Loucy (cell line): ENCODE data around the gene CACNA1B.

Experiments
- H2AFZ ChIP-seq: fragments of 200-600 bp; sonication (generic); 2 replicates; pipeline ENCODE4 v1.6.0; 2016; ENCODE audit warnings: antibody characterized with exemption, mild to moderate bottlenecking, low read length, moderate library complexity
- H3F3A ChIP-seq: fragments of 200-600 bp; 2 replicates; pipeline ENCODE4 v1.6.0; 2016; ENCODE audit warnings: antibody characterized with exemption, low read depth, mild to moderate bottlenecking
- H3K27me3 ChIP-seq: fragments of 200-600 bp; sonication (generic); 2 replicates; pipeline ENCODE4 v1.6.1; 2014; ENCODE audit warnings: low read length, mild to moderate bottlenecking; ENCODE audit not compliant: insufficient read depth, poor library complexity, severe bottlenecking
- H3K36me3 ChIP-seq: fragments of 200-600 bp; sonication (generic); 2 replicates; pipeline ENCODE4 v1.6.1; 2016; ENCODE audit warnings: low read length; ENCODE audit not compliant: insufficient read depth
- H3K4me1 ChIP-seq: fragments of 200-600 bp; sonication (generic); 2 replicates; pipeline ENCODE4 v1.5.1; 2014; ENCODE audit warnings: low read length, mild to moderate bottlenecking; ENCODE audit not compliant: insufficient read depth, poor library complexity, severe bottlenecking
- H3K4me2 ChIP-seq: fragments of 200-600 bp; sonication (generic); 2 replicates; pipeline ENCODE4 v1.6.0; 2014; ENCODE audit warnings: antibody characterized with exemption, low read length, low read depth, mild to moderate bottlenecking; ENCODE audit not compliant: poor library complexity, severe bottlenecking
- H3K4me3 ChIP-seq: fragments of 200-600 bp; sonication (generic); 2 replicates; pipeline ENCODE4 v1.5.1; 2014; ENCODE audit warnings: low read length, mild to moderate bottlenecking, mixed read lengths; ENCODE audit not compliant: poor library complexity, severe bottlenecking
- H3K79me2 ChIP-seq: fragments of 200-600 bp; sonication (generic); 2 replicates; pipeline ENCODE4 v1.6.1; 2014; ENCODE audit warnings: low read length; ENCODE audit not compliant: insufficient read depth
- H3K9ac ChIP-seq: fragments of 200-600 bp; sonication (generic); 2 replicates; pipeline ENCODE4 v1.6.0; 2014; ENCODE audit warnings: mild to moderate bottlenecking, low read depth, low read length, moderate library complexity; ENCODE audit not compliant: poor library complexity, severe bottlenecking
- H3K9me2 ChIP-seq: fragments of 200-600 bp; sonication (generic); replicated peaks from 2 replicates; pipeline ENCODE4 v1.6.1; 2016; ENCODE audit warnings: low read depth, low read length, mixed read lengths
- H3K9me3 ChIP-seq: fragments of 200-600 bp; sonication (generic); 2 replicates; pipeline ENCODE4 v1.6.1; 2014; ENCODE audit warnings: mild to moderate bottlenecking, antibody characterized with exemption, low read length, low read depth; ENCODE audit not compliant: insufficient read depth
- H4K20me1 ChIP-seq: fragments of 200-600 bp; sonication (generic); 2 replicates; pipeline ENCODE4 v1.6.0; 2014; ENCODE audit warnings: antibody characterized with exemption, low read length, mild to moderate bottlenecking; ENCODE audit not compliant: insufficient read depth, poor library complexity, severe bottlenecking
- EZH2phosphoT487 ChIP-seq: fragments of 200-600 bp; IDR thresholded peaks from 2 replicates; pipeline ENCODE4 v1.6.1; 2018; ENCODE audit warnings: antibody characterized with exemption, mild to moderate bottlenecking, moderate library complexity, borderline replicate concordance
- TF ChIP-seq, protein P1 (sequence below): fragments of 200-600 bp; sonication (generic); conservative IDR thresholded peaks from 2 replicates; pipeline ENCODE4 v1.5.1; 2014; ENCODE audit warnings: mild to moderate bottlenecking, antibody characterized with exemption, low read length

Gene CACNA1B

DNA sequence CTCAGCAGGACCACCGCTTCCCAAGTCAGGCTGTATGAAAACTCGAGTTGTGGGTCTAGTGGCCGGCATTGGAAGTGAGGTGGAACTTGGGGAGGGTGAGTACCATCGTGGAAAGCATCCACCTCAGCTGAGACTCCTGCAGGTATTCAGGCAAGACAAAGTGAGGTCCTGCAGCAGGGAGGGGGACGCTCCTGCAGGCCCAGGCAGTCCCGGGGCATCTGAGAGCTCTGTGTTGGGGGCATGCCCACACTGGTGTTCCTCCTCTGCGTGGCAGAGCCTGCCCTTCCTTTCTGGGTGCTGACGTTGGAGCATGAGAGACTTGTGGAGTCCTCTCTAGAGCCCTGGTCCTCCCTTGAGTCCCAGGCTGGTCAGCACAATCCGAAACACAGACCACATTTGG is 187.7 kb downstream of the CACNA1B start:
- Histone ChIP-seq H3K36me3 (no peaks in the 10 kb centered on the region), H3K9me3 (peaks cover 56% of the 10 kb centered on the region; the same call in 1 of the 2 replicates)

DNA sequence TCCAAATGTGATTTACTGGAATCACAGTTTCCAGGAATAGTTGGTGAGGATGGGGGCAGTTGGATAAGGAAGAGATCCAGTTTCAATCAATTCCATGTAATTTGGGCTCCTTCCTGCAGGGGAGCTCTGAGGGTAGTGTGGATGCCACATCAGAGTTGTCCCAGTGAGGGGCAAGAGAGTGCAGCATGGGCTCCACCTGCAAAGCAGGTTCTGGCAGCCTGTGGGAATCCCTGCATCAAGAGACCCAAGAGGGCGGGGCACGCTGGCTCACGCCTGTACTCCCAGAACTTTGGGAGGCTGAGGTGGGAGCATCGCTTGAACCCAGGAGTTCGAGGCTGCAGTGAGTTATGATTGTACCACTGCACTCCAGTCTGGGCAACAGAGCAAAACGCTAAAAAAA is 188.5 kb downstream of the CACNA1B start:
- Histone ChIP-seq H3F3A (no peaks in the 10 kb centered on the region), H3K4me3 (no peak overlapping the region), H3K27me3 (no peaks in the 10 kb centered on the region), H3K9me2 (no peaks in the 10 kb centered on the region), H2AFZ (no peak overlapping the region), H3K4me2 (no peak overlapping the region), H3K9me3 (peaks cover 63% of the 10 kb centered on the region; the same call in 1 of the 2 replicates), H4K20me1 (no peaks in the 10 kb centered on the region), H3K36me3 (no peaks in the 10 kb centered on the region), H3K79me2 (no peaks in the 10 kb centered on the region), H3K4me1 (no peaks in the 10 kb centered on the region), H3K9ac (no peak overlapping the region)
- no peak for TF ChIP-seq EZH2phosphoT487
- TF ChIP-seq, protein P1, sequence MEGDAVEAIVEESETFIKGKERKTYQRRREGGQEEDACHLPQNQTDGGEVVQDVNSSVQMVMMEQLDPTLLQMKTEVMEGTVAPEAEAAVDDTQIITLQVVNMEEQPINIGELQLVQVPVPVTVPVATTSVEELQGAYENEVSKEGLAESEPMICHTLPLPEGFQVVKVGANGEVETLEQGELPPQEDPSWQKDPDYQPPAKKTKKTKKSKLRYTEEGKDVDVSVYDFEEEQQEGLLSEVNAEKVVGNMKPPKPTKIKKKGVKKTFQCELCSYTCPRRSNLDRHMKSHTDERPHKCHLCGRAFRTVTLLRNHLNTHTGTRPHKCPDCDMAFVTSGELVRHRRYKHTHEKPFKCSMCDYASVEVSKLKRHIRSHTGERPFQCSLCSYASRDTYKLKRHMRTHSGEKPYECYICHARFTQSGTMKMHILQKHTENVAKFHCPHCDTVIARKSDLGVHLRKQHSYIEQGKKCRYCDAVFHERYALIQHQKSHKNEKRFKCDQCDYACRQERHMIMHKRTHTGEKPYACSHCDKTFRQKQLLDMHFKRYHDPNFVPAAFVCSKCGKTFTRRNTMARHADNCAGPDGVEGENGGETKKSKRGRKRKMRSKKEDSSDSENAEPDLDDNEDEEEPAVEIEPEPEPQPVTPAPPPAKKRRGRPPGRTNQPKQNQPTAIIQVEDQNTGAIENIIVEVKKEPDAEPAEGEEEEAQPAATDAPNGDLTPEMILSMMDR: no peak

More for the DNA sequence above, 187.7 kb downstream of the CACNA1B start:
- Histone ChIP-seq H3K4me3 (no peak overlapping the region), H3K9ac (no peak overlapping the region), H3K4me1 (no peaks in the 10 kb centered on the region), H3K79me2 (no peaks in the 10 kb centered on the region), H3K4me2 (no peak overlapping the region), H4K20me1 (no peaks in the 10 kb centered on the region), H2AFZ (no peak overlapping the region), H3F3A (no peaks in the 10 kb centered on the region), H3K27me3 (no peaks in the 10 kb centered on the region), H3K9me2 (no peaks in the 10 kb centered on the region)
- TF ChIP-seq, protein P1: no peak
- TF ChIP-seq EZH2phosphoT487: no peak

DNA sequence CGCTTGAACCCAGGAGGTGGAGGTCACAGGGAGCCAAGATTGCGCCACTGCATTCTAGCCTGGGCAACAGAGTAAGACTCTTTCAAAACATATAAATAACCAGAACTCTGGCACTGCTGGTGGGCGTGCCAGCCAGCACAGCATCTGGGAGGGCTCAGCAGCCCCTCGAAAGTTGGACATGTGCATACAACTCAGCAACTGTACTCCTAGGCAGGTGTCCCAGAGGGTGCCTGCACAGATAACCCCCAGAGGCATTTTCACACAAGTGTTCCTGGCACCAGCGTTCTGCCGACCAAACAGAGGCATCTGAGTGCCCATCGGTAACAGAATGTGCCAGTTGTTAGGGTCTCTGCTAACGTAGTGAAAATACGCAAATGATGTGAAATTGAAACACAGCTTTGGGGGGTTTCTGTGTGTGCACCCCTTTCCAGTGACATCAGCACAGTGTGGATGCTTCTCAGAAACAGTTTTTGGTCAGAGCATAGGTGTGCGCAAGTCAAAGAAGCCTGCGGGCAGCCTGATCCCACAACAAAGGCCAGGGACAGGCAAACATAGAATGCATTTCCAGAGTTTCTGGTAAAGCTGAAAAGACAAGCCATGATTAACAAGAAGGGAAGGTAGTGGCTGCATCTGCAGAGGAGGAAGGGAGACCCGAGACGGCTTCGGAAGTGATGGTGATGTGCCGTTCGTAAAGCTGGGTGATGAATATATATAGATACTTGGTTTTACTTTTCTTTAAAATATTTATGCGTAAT is 190.2 kb downstream of the CACNA1B start:
- H3K36me3 ChIP-seq: no peaks in the 10 kb centered on the region
- no peak overlapping the region for H3K4me3 ChIP-seq
- H2AFZ ChIP-seq: no peak overlapping the region
- H3K4me1 ChIP-seq: no peaks in the 10 kb centered on the region
- H3K27me3 ChIP-seq: no peaks in the 10 kb centered on the region
- no peaks in the 10 kb centered on the region for H3F3A ChIP-seq
- no peaks in the 10 kb centered on the region for H3K9me2 ChIP-seq
- no peak for TF ChIP-seq EZH2phosphoT487
- TF ChIP-seq, protein P1: no peak
- no peaks in the 10 kb centered on the region for H4K20me1 ChIP-seq
- no peaks in the 10 kb centered on the region for H3K79me2 ChIP-seq
- H3K9ac ChIP-seq: no peak overlapping the region
- peaks cover 55% of the 10 kb centered on the region; the same call in 1 of the 2 replicates for H3K9me3 ChIP-seq
- H3K4me2 ChIP-seq: no peak overlapping the region
